NK-92 (cell line): ENCODE data around the gene SLC66A2.
"Not testable (repeated sequence)": the region's sequence is repeated elsewhere in the genome, so short reads cannot be mapped to it uniquely, and the experiment has no call there.

Source experiments
- DNase-seq: peaks from one replicate; lab custom pipeline; 2025; ENCODE audit not compliant: unreplicated experiment; lab: John Stamatoyannopoulos, UW

Gene SLC66A2

DNA sequence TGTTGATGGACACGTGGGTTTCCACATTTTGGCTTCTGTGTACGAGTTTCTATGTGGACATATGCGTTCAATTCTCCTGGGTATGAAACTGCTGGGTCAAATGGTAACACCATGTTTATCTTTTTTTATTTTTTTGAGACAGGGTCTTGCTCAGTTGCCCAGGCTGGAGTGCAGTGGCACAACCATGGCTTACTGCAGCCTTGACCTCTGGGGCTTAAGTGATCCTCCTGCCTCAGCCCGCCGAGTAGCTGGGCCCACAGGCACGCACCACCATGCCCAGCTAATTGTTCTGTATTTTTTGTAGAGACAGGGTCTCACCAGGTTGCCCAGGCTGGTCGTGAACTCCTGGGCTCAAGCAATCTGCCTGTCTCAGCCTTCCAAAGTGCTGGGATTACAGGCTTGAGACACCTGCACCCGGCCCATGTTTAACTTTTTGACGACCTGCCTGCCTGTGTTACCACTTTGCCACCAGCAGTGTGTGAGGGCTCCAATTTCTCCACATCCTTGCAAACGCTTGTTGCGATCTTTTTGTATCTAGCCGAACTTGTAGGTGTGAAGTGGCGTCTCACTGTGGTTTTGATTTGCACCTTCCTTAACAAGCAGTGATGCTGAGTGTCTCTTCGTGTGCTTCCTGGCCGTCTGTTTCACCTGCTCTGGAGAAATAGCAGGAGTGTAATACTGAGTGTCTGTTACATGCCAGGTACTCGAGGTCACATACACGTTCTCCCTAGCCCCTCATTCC, 19.9 kb upstream of the SLC66A2 start:
- DNase-seq, result no peak

DNA sequence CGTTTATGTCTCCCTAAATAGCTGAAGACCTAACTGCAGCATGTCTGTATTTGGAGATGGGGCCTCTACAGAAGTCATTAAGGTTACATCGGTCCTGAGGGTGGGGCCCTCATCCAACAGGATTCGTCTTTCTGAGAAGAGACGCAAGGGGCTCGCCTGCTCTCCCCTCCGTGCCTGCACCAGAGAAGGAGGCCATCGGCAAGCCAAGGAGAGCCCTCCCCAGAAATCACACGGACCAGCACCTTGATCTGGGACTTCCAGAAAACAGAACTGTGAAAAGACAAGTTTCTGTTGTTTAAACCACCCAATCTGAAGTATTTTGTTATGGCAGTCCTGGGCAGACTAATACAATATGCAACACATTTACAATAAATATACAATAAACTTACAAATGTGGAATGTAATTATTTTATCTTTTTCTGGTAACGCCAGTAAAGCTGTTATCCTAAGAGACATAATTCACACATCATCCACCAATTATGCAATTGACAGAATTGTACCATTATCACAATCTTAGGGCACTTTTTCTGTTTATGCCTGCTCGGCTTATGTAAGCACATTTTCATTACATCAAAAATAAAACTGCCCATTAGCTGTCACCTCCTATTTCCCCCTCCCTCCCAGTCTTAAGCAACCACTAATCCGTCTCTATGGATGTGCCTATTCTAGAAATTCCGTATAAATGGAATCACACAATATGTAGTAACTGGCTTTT, 19.1 kb upstream of the SLC66A2 start:
- DNase-seq, result no peak

DNA sequence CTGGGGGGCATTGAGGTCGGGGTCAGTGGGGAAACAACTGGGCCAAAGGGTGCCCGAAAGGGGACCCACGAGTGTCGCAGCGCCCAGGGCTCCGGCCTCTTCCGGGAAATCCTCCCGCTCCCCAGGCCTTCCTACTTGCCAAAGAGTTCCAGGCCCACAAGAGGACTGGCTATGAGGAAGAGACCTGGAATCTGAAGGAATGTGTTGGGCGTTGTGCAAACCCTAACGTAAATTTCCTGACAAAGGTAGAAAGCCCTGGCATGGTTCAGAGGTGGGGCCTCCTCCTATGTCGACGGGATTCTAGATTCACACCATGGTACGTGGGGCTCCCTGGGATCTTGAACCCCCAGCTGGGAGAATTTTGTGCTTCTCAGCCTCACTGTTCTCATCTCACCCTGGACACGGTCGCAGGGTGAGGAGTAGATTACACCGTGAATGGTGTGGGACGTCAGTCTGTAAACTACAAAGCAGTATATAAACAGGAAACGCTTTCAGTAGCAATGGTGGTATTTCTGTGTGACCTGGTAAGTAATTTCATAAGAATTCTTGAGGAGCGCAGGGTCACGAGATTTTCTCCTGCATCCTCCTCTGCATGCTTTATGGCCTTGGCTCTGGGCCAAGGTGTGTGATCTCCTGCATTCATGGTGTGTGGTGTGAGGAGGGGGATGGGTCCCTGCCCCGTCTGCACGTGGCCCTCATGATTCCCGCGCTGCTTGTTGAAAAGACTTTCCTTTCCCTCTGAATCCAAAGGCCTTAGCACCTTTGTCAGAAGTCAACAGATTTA, 13.9 kb upstream of the SLC66A2 start:
- DNase-seq, result no peak

DNA sequence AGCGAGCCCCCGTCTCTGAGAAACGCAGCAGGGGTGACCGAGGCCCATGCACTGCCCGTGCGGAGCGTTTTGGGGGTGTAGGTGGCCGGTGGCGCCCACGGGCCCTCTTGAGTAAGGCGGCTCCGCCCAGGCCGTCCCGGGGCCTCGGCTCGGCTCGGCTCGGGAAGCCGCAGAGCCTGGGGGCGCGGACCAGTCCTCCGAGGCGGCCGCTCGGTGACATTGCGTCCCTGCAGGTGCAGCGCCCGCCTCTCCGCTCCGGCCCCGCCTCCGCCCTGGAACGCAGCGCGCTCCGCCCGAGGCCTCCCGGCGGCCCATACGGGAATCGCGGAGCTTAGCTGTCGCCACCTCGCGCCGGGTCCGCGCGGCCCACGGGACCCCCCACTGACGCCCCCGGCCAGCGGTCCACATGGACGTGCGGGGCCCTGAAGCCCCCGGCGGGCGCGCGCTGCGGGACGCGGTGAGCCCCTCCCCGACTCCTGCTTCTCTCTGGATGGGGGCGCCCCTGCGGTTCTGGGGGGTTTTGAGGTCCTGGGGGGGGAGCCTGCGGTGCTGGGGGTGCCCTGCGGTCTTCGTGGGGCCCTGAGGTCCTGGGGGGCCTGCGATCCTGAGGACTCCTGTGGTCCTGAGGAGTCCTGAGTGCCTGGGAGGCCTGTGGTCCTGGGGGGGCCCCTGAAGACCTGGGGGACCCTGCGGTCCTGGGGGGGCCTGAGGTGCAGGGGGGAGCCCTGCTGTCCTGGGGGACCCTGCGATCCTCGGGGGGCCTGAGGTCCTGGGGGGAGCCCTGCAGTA, 13.1 kb upstream of the SLC66A2 start, which contains the start of gene HSBP1L1:
HSBP1L1 (plus strand) TSS at position 314 of the 789 bp plus-strand sequence; CDS start at position 407, 93 bp downstream.
- DNase-seq, result no peak

DNA sequence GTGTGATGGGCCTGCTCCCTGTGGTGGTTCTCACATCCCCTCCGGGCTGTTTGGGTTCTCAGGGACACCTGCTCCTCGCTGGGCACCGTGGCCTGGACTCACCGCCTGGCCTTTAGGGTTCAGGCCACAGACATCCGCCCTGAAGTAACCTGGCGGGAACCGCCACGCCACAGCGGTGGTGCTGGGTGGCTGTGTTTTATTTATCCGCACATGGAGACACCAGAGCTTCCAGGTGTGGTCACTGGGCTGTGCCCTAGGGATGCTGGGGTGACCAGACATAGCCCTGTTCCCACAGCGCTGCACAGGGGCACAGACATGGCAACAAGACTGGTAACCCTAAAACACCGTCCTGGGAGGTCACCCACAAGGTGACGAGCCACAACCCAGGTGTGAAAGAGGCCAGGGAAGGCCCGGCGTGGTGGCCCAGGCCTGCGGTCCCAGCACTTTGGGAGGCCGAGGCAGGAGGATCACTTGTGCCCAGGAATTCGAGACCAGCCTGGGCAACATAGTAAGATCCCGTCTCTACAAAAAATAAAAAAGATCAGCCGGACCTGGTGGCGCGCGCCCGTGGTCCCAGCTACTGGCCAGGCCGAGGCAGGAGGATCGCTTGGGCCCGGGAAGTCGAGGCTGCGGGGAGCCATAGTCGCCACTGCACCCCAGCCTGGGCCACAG, 12.3 kb upstream of the SLC66A2 start:
- no peak for DNase-seq

DNA sequence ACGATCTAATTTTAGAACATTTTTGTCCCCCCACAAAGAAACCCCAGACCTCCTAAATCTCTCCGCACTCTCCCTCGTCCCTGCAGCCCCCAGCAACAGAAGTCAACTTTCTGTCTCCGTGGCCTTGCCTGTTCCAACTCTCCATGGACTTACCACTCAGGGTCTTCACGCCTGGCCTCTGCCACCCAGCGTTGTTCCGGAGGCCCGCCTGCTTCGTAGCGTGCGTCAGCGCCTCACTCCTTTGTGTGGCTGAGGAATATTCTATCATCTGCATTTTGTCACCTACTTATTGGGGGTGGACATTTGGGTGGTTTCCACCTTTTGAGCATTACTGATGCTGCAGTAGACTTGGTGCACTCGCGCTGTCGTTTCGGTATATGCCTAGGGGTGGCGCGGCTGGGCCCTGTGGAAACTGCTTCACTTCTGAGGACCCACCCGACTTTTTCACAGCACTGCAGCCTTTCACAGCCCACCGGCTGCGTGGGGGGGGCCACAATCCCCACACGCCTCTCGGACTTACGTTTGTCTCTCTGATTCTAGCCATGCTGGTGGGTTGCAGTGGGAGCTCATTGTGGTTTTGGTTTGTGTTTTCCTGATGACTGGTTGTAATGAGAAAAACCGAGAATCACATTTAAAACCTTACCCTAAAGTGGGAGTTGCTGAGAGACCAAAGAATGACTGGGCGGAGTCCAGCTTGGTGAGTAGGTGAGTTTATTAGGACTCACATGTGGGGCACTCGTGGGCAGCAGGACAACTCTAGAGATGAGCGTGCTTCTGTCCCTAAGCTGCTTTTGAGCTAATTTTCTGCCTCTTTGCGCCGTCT, 11.6 kb upstream of the SLC66A2 start:
- no peak for DNase-seq

DNA sequence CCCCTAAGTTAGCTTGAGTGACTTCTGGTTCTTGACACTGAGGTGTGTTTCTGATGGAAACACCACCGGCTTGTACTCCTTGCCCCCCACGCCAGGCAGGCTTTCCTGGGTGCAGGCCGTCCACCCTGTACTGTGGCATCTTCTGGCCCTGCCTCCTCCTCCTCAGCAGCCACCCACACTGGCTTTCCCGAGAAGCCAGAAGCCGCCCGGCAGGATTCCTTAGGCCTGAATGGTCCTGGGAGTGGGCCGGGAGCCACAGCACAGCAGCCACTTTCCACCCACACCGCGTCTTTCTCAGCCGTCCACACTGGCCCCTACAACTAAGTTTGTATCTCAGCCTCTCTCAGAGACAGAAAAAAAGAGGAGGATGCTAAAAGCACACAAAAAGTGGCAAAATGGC, 10.9 kb upstream of the SLC66A2 start:
- no peak for DNase-seq

DNA sequence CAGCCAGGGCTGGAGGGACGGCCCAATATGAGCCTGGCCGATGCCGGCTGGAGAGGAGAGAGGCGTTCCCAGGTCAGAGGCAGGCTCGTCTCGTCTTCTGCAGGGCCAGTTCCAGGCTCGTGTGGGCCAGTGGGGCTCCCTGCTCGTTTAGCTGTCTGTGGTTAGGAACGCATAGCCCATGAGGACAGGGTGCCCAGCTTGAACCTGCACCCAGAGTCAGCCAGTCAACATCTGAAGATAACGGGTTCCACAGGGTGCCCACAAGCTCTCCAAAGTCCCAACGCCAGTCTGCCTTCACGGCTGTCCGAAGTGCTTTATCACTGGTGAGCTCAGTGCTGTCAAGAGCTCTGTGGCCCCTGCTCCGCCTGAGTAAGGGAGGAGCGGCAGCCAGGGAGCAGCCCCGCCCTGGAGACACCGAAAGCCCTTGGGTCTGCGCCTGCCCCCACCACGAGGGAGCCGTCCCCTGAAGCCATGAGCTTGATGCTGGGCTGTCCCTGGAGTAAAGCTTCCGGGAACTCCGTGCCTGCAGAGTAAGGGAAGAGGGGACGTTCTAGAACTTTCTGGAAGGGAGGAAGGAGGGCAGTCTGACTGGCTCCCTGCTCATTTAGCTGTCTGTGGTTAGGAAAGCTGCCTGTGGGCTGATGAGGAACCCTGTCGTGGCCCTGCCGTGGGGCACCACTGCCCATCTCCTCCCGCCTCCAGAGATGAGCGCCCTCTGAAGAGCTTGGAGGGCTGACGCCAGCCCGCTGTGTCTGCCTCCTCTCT, 10.3 kb upstream of the SLC66A2 start:
- DNase-seq, result no peak

DNA sequence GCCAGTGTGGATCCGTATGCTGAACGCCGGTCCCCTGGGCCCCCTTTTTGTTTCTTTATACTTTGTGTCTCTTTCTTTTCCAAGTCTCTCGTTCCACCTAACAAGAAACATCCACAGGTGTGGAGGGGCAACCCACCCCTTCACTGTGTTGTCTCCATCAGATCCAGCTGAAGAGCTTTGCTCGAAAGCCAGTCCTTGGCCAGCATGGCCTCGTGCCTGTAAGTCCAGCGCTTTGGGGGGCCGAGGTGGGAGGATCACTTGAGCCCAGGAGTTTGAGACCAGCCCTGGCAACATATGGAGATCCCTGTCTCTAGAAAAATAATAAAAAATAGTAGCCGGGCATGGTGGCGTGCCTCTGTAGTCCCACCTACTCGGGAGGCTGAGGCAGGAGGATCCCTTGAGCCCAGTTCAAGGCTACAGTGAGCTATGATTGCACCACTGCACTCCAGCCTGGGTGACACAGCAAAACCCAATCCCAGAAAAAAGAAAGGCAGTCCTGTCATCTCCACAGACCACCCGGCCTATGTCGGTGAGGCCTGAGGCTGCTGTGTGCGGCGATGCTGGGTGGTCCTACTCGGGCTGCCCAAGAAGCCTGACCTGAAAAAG, 9.6 kb upstream of the SLC66A2 start:
- no peak for DNase-seq

DNA sequence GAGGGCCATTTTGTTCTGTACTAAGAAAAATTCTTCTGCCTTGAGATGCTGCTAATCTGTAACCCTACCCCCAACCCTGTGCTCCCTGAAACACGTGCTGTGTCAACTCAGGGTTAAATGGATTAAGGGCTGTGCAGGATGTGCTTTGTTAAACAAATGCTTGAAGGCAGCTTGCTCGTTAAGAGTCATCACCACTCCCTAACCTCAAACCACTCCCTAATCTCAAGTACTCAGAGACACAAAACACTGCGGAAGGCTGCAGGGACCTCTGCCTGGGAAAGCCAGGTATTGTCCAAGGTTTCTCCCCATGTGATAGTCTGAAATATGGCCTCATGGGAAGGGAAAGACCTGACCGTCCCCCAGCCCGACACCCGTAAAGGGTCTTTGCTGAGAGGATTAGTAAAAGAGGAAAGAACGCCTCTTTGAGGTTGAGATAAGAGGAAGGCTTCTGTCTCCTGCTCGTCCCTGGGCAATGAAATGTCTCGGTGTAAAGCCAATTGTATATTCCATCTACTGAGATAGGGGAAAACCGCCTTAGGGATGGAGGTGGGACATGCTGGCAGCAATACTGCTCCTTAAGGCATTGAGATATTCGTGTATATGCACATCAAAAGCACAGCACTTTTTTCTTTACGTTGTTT, 8.8 kb upstream of the SLC66A2 start:
- DNase-seq, result not testable (repeated sequence)

DNA sequence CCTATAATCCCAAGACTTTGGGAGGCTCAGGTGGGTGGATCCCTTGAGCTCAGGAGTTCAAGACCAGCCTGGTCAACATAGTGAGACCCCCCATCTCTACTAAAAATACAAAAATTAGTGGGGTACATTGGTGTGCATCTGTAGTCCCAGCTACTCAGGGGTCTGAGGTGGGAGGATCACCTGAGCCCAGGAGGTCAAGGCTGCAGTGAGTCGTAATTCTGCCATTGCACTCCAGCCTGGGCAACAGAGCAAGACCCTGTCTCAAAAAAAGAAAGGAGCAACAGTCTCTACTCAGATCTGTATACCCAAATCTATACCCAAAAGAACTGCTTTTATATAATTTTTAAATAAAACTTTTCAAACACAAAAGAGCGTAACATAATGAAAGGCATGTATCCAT, 7.5 kb upstream of the SLC66A2 start:
- DNase-seq, result no peak

DNA sequence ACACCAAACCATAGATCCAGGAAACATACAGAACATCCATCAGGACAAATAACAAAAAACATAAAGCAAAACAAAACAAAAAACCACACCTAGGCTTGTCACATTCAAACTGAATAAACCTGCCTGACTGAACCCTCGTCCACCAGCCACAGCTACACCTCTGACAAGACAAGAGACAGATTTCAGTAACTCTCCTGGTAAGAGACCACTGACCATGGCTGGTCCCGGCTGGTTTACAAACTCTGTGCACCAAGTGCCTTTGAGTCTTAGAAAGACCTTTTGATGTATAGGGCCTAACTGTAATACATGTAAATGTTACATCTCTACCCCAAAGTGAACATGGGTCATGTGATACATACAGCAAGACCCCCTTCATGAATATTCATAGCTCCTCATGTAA, 4.8 kb upstream of the SLC66A2 start:
- DNase-seq, result no peak

DNA sequence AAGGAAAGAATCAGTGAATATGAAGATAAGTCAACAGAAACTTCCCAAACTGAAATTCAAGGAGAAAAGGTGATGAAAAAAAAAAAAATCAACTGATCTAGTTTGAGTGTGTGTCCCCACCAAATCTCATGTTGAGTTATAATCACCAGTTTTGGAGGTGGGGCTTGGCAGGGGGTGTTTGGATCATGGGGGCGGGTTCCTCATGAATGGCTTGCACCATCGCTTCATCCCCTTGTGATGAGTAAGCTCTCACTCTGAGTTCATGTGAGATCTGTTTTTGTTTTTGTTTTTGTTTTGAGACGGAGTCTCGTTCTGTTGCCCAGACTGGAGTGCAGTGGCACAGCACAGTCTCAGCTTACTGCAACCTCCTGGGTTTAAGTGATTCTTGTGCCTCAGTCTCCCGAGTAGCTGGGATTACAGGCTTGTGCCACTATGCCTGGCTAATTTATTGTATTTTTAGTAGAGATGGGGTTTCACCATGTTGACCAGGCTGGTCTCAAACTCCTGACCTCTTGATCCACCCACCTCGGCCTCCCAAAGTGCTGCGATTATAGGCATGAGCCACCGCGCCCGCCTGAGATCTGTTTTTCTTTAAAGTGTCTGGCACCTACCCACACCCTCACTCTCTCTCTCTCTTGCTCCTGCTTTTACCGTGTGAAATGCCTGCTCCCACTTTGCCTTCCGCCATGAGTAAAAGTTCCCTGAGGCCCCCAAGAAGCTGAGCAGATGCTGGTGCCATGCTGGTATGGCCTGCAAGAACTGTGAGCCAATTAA, 4.0 kb upstream of the SLC66A2 start:
- no peak for DNase-seq

DNA sequence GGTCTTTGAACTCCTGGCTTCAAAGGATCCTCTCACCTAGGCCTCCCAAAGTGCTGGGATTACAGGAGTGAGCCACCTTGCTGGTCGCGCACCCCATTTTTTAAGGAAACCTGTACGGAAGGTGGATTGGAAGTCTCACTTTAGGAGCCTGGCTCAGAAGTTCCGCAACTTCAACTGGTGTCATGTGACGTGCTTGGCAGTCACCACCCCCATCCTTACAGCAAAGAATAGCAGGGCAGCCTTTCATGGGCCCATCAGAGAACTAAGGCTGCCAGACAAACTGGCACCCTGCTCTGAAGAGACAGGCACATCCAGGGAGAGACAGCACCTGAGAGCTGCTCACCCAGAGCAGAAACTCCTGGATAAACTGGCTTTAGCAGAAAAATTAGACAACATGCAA, 3.3 kb upstream of the SLC66A2 start:
- no peak for DNase-seq

DNA sequence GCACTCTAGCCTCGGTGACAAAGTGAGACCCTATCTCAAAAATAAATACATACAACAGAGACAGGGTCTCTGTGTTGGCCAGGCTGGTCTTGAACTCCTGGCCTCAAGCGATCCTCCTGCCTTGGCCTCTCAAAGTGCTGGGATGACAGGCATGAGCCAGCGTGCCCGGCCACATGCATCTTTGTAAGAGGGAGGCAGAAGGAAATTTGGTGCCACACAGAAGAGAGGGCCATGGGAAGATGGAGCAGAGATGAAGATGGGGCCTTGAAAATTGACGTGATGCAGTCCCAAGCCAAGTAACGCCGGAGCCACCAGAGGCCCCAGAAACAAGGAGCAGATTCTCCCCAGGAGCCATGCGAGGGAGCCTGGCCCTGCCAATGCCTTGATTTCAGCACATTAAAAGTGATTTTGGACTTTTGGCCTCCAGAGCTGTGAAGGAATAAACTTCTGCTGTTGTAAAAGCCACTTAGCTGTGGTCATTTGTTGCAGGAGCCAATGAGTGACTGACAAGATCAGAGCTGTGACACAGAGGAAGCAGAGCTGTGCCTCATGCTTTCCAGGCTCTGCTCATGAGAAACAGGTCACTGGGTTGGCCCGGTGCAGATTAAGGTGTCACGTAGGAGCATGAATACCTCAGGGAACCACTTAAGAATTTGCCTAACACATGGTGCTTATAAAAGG, 2.7 kb upstream of the SLC66A2 start:
- no peak for DNase-seq

DNA sequence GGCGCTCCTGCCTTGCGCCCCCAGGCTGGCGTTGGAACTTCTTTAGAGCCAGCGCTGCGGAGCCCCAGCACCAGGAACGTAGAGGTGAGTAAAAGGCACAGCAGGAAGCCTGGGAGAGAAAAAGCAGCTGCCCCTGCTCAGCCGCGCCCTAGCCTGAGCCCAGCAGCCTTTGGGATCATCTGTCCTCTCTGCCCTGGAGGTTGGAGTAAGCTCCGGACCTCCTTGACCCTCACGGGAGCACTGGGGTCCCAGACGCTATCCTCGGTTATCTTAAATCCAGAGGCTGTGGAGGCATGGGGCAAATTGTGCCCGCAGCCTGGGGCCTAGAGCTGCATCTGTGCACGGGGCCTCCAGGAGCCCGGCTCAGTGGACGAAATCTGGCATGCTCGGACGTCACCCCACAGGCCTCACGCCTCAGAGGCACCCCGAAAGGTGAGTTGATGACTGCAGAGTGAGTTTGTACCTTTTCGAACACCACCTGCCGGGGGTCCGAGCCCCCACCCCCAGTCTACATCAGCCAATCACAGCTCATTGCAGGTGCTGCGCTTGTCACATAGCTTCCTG, 1.6 kb upstream of the SLC66A2 start:
- no peak for DNase-seq
